Mesenteric fat pad (tissue), 1 donor: Measurements from ENCODE around the gene CPM. TPM values are rescaled to one million over a fixed set of nuclear protein-coding genes. Genes with fewer than 3 reads are reported as not detected.
"Not testable (repeated sequence)": the region's sequence is repeated elsewhere in the genome, so short reads cannot be mapped to it uniquely, and the experiment has no call there.

Experiments used
- DNase-seq: peaks from one replicate; pipeline ENCODE4 v3.0.0-alpha.2; 2020; ENCODE audit warnings: low spot score
- total RNA-seq: library from RNA; stranded (reverse); fragmentation: NEBNext Ultra II Directional; extraction: Animal tissue kit (Norgen Biotek cat#: 25700); gene quantifications from one replicate; pipeline ENCODE4 v1.2.1, GENCODE V29; 2021
- donor health status: DM: yes; HTN: yes; CAD: no.

The CPM gene
- total RNA-seq, 1 donor from 2014 or later, result 201 TPM

DNA sequence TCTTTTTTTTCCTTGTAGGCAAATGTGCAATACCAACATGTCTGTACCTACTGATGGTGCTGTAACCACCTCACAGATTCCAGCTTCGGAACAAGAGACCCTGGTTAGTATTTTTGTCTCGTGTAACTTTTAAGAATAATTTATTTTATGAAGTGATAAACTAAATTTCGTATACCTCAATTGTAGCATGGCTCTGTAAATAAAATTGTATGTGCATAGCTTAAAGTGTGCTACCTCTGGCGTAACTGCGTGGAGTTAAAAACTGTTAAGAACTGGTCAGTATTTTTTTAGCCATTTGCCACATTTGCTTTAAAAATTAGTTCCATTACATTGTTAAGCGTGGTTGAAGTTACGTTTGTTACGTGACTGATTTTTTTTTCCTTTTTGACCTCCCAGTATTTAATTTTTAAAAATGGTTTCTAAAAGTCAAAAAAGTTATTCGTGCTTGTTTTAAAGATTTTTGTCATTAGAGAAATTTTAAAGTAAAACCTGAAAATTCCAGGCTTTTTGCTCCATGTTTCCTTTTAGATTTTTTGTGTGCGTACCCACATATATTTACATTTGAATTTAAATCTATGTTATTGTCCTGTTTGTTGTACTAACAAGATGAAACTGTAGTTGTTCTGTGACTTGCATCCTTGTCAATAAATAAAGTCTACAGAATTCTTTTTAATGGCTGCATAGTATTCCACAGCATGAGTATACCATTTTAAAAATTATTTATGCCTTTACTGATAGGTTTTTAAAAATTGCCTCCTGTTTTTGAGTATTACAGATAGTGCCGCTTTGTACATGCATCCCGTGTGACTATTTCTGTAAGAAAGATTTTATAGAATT, 123.6 kb downstream of the CPM start:
- no peak for DNase-seq

DNA sequence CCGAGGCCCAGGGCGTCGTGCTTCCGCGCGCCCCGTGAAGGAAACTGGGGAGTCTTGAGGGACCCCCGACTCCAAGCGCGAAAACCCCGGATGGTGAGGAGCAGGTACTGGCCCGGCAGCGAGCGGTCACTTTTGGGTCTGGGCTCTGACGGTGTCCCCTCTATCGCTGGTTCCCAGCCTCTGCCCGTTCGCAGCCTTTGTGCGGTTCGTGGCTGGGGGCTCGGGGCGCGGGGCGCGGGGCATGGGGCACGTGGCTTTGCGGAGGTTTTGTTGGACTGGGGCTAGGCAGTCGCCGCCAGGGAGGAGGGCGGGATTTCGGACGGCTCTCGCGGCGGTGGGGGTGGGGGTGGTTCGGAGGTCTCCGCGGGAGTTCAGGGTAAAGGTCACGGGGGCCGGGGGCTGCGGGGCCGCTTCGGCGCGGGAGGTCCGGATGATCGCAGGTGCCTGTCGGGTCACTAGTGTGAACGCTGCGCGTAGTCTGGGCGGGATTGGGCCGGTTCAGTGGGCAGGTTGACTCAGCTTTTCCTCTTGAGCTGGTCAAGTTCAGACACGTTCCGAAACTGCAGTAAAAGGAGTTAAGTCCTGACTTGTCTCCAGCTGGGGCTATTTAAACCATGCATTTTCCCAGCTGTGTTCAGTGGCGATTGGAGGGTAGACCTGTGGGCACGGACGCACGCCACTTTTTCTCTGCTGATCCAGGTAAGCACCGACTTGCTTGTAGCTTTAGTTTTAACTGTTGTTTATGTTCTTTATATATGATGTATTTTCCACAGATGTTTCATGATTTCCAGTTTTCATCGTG, 124.4 kb downstream of the CPM start:
- peak; percentile 93 for DNase-seq

DNA sequence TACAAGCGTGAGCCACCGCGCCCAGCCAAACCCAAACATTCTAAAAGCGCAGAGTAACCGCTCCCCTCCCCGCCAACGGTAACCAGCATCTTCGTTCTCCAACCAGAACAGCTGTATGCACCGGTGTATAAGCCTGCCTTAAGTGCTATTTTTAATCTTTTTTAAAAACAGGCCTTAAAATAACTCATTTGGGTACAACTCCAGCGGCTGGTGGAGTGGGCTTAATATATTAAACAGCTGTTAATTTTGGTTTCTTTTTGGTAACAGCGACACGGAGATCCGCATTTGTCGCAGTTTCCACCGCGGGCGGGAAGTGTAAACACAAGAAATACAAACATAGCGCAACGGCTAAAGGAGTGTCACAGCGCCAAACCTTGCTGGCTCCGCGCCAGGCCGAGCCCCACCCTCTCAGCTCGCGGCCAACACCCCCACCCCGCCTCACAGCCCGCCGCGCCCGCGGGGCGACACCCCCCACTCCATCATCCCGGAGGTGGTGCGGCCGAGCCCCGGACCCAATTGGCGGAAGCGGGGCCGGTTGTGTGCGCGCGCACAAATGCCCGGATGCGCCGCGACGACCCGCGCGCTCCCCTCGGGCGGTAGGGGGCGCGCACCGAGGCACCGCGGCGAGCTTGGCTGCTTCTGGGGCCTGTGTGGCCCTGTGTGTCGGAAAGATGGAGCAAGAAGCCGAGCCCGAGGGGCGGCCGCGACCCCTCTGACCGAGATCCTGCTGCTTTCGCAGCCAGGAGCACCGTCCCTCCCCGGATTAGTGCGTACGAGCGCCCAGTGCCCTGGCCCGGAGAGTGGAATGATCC, 125.2 kb downstream of the CPM start, which contains the start of gene MDM2:
Gene MDM2 (plus strand): TSS at position 602 of the 812 bp plus-strand sequence. CDS start 301 bp downstream, outside the sequence.
- peak; percentile 99 for DNase-seq

DNA sequence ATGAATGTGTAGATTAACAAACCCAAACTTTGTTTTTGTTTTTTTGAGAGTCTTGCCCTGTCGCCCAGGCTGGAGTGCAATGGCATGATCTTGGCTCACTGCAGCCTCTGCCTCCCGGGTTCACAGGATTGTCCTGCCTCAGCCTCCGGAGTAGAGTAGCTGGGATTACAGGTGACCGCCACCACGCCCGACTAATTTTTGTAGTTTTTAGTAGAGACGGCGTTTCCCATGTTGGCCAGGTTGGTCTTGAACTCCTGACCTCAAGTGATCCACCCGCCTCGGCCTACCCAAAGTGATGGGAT, 125.7 kb downstream of the CPM start:
- not testable (repeated sequence) for DNase-seq

DNA sequence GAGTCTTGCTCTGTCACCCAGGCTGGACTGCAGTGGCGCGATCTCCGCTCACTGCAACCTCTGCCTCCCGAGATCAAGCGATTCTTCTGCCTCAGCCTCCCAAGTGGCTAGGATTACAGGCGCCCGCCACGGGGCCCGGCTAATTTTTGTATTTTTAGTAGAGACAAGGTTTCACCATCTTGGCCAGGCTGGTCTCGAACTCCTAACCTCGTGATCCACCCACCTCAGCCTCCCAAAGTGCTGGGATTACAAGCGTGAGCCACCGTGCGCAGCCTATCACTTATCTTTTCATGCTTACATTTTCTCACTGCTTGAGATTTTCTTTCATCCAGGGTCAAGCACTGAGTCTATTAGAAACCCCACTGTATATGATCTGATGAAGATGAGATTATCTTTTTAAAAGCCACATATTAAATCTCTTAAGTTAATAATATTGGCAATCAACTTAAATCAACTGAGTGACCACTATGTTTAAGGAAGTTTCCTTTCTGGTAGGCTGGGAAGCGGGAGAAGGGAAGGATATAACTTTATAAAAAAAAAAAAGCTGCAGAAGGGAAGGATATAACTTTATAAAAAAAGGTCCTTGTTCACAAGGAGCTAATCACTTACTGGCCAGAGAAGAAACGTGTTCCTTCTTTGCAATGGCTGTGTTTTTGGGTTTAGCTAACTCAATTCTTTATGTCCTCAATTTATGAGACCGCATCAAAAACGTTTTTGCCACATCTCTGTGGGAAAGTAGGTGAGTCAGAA, 126.3 kb downstream of the CPM start:
- DNase-seq, result no peak

DNA sequence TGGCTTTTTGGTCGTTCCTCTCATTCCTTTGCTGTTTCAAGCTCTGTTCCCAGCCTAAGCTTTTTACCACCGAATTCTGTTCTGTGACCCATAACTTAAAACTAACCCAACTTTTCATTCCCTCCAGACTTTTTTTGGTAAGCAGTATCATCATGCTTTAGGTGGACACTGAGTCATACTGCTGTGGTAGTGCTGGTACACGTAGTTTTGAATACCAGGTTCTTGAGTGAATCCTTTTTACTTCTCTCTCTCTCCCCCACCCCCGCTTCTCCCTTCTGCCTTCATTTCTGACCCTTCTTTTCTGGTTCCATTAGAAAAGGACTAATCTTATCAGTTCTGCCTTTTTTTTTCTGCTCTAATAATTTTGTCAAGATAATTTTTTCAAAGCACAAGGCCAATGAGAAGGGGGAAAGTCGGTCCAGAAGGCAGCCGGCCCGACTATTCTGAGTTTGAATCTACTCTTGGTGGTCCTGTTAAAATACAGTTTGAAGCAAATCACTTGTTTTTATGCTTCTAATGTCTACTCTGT, 127.3 kb downstream of the CPM start:
- no peak for DNase-seq

DNA sequence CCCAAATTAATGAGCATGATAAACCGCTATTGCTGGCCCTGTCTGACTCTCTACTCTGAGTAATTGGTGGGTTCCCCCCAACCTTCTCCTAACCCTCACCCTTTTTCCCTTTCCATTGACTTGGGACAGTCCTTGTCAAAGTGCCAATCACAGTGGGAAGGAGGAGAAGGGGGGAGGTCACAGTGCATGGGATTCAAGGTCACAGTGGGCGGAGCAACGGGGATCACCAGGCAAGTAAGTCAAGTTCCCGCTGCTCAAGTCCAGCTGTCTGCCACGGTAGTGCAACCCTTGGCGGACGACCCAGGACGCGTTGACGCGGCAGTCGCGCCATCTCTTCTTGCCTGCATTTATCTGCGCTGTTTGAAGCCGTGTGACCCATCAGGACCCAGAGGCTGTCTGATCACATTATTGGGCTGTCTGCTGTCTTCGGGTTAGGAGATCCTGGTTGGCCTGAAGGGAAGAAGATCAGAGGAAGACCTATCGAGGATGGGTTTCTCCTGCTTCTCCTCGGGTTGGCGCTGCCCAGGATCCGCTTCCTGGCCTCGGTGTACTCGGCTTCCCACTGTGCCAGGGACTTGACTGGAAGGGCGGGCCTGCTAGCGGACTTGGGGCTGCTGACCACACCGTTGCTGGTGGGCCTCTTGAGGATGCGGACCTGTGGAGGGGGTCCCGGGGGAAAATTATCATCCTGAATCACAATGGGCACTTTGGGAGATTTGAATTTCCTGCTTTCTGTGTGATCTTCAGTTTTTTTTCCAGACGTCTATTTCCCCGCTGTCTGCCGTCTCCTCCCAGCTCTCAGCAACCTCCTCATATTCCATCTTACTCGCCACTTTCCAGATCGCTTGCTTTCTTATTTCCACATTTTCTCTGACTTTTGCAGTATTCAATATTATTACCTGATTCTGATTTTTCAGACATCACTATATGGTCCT, 128.0 kb downstream of the CPM start:
- no peak for DNase-seq

DNA sequence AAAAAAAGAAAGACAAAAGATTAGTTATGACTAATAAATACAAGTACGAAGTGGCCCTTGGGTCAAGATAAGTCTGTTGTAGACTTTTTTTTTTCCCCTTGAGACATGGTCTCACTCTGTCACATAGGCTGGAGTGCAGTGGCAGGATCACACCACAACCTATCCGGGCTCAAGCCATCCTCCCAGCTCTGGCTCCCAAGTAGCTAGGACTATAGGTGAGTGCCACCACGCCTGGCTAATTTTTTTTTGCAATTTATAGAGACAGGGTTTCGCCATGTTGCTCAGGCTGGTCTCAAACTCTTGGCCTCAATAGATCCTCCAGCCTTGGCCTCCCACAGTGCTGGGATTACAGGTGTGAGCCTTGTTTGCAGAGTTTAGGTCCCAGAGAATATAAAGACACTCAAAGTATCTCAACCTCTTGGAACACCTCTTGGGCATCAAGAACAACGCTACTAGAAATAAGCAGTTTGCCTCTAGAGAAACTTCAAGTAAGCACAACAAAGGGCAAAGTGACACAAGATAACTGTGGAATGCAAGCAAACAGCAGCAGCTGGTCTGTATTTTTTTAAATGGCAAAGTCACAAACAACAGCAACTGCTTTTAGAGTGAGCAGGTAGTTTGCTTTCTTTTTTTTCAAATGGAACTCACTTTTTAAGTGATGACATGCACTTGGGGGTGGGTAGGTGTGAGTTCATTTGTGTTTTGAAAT, 128.9 kb downstream of the CPM start:
- DNase-seq, result no peak

DNA sequence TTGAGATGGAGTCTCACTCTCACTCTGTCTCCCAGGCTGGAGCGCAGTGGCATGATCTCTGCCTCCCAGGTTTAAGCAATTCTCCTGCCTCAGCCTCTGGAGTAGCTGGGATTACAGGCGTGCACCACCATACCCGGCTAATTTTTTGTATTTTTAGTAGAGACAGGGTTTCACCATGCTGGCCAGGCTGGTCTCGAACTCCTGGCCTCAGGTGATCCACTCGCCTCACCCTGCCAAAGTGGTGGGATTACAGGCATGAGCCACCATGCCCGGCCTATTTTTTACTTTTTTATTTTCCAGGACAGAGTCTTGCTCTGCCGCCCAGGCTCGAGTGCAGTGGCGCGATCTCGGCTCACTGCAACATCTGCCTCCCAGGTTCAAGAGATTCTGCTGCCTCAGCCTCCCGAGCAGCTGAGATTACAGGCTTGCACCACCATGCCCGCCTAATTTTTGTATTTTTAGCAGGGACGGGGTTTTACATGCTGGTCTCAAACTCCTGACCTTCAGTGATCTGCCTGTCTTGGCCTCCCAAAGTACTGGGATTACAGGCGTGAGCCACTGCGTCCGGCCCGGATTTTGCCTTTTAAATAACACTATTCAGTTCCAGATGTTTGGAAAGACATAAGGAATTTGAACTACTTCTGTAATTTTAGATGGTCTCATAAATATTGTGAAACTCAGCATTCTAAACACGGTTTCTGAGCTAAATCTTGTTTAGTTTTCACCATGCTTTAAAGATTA, 129.9 kb downstream of the CPM start:
- DNase-seq, result not testable (repeated sequence)

DNA sequence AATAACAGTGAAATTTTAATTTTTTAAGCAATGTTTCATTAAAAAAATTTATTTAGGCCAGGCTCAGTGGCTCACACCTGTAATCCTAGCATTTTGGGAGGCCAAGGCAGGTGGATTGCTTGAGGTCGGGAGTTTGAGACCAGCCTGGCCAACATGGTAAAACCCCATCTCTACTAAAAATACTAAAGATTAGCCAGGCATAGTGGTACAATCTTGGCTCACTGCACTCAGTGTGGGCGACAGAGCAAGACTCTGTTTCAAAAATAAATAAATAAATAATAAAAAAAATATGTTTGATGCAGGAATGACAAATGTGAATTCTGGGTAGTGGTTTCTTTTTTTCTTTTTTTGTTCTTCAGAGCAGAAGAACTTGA, 130.6 kb downstream of the CPM start:
- DNase-seq, result not testable (repeated sequence)

Other genes starting within 250 kb of the CPM start
- 50.6 TPM for gene NUP107, start 246.2 kb downstream of the CPM start, total RNA-seq
- 8.7 TPM for gene SLC35E3, start 187.0 kb downstream of the CPM start, total RNA-seq
- 99.5 TPM for gene MDM2, start 125.0 kb downstream of the CPM start, total RNA-seq